Smooth muscle cell (in vitro differentiated cells): ENCODE data around the gene AGAP1. TPM values are rescaled to one million over a fixed set of nuclear protein-coding genes. Genes with fewer than 3 reads are reported as not detected.

Source experiments
- DNase-seq: peaks from one replicate; lab custom pipeline; 2025; ENCODE audit not compliant: unreplicated experiment; lab: John Stamatoyannopoulos, UW
- H2AFZ ChIP-seq: fragments of 200-600 bp; sonication (generic); 2 replicates; pipeline ENCODE4 v1.6.0; 2016; ENCODE audit warnings: antibody characterized with exemption, low read depth, mild to moderate bottlenecking
- H3F3A ChIP-seq: fragments of 200-600 bp; sonication (generic); 2 replicates; pipeline ENCODE4 v1.6.0; 2017; ENCODE audit warnings: antibody characterized with exemption, low read depth
- H3K27ac ChIP-seq: fragments of 200-600 bp; sonication (generic); 2 replicates; pipeline ENCODE4 v1.5.1; 2016; ENCODE audit warnings: low read depth, mild to moderate bottlenecking
- H3K27me3 ChIP-seq: fragments of 200-600 bp; sonication (generic); 2 replicates; pipeline ENCODE4 v1.6.1; 2016; ENCODE audit warnings: low read depth, mild to moderate bottlenecking
- H3K36me3 ChIP-seq: fragments of 200-600 bp; sonication (generic); 2 replicates; pipeline ENCODE4 v1.5.1; 2016; ENCODE audit warnings: low read depth
- H3K4me1 ChIP-seq: fragments of 200-600 bp; sonication (generic); 2 replicates; pipeline ENCODE4 v1.5.1; 2016; ENCODE audit warnings: low read depth
- H3K4me2 ChIP-seq: fragments of 200-600 bp; sonication (generic); 2 replicates; pipeline ENCODE4 v1.6.0; 2016; ENCODE audit warnings: mild to moderate bottlenecking
- H3K4me3 ChIP-seq: fragments of 200-600 bp; sonication (generic); 2 replicates; pipeline ENCODE4 v1.5.1; 2016; ENCODE audit warnings: mild to moderate bottlenecking
- H3K79me2 ChIP-seq: fragments of 200-600 bp; sonication (generic); 2 replicates; pipeline ENCODE4 v1.6.0; 2016; ENCODE audit warnings: low read depth, mild to moderate bottlenecking
- H3K9ac ChIP-seq: fragments of 200-600 bp; sonication (generic); 2 replicates; pipeline ENCODE4 v1.6.0; 2016; ENCODE audit warnings: low read depth
- H3K9me3 ChIP-seq: fragments of 200-600 bp; sonication (generic); replicated peaks from 2 replicates; pipeline ENCODE4 v1.5.1; 2016; ENCODE audit warnings: low read depth
- H4K20me1 ChIP-seq: fragments of 200-600 bp; sonication (generic); 2 replicates; pipeline ENCODE4 v1.6.0; 2016; ENCODE audit warnings: low read depth
- WGBS: methylation state at CpG from one replicate; pipeline ENCODE4 v1.1.7; 2016; ENCODE audit warnings: low lambda C conversion rate; 5-methylcytosine and 5-hydroxymethylcytosine counted together
- polyA plus RNA-seq: library from polyadenylated mRNA; unstranded; fragments of >200 nt; fragmentation: Nextera tagmentation; extraction: Ambion mirVana; gene quantifications from 2 replicates; pipeline ENCODE4 v1.2.1, GENCODE V29; 2016
- total RNA-seq: library from RNA; depleted of rRNA; stranded (reverse); fragments of >200 nt; gene quantifications from 2 replicates; pipeline ENCODE4 v1.2.3, GENCODE V29; 2014
- TF ChIP-seq, protein P1 (sequence below): fragments of 200-600 bp; sonication (generic); IDR thresholded peaks from 2 replicates; pipeline ENCODE4 v1.5.1; 2017; ENCODE audit warnings: borderline replicate concordance, mild to moderate bottlenecking, antibody characterized with exemption; ENCODE audit not compliant: insufficient read depth, poor library complexity, severe bottlenecking

The AGAP1 gene
- total and polyA plus RNA-seq, 2 experiments from 2014 or later = 3.9 to 9.8 TPM

DNA sequence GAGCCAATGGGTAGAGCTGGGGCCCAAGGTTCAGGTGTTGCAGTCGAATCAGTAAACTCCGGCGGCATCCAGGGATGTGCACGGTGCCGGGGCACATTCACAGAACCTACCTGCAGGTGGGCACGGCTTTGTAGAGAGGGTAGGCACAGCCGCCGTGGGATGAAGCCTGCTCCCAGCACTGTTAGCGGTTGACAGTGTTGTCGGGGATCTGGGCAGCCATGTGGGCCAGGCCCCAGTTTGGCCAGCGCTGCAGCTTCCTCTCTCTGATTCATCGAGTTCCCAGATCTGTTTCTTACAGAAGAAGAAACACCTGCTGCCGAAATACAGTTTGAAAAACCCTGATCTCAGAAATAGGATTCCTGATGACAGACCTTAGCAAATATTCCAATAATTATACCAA, 274.8 kb downstream of the AGAP1 start:
- Histone ChIP-seq H3K9me3 (no peaks in the 10 kb centered on the region), H3F3A (no peaks in the 10 kb centered on the region), H3K4me1 (peaks cover 7% of the 10 kb centered on the region), H3K27ac (no peak overlapping the region), H3K9ac (no peak overlapping the region), H3K36me3 (no peaks in the 10 kb centered on the region), H3K4me3 (no peak overlapping the region), H3K4me2 (no peak overlapping the region), H3K27me3 (no peaks in the 10 kb centered on the region), H4K20me1 (peaks cover 4% of the 10 kb centered on the region), H3K79me2 (no peaks in the 10 kb centered on the region), H2AFZ (no peak overlapping the region)
- no peak for DNase-seq
- TF ChIP-seq, protein P1, sequence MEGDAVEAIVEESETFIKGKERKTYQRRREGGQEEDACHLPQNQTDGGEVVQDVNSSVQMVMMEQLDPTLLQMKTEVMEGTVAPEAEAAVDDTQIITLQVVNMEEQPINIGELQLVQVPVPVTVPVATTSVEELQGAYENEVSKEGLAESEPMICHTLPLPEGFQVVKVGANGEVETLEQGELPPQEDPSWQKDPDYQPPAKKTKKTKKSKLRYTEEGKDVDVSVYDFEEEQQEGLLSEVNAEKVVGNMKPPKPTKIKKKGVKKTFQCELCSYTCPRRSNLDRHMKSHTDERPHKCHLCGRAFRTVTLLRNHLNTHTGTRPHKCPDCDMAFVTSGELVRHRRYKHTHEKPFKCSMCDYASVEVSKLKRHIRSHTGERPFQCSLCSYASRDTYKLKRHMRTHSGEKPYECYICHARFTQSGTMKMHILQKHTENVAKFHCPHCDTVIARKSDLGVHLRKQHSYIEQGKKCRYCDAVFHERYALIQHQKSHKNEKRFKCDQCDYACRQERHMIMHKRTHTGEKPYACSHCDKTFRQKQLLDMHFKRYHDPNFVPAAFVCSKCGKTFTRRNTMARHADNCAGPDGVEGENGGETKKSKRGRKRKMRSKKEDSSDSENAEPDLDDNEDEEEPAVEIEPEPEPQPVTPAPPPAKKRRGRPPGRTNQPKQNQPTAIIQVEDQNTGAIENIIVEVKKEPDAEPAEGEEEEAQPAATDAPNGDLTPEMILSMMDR = no peak
- WGBS = 98% methylated on average over 13 of the region's 13 CpGs

DNA sequence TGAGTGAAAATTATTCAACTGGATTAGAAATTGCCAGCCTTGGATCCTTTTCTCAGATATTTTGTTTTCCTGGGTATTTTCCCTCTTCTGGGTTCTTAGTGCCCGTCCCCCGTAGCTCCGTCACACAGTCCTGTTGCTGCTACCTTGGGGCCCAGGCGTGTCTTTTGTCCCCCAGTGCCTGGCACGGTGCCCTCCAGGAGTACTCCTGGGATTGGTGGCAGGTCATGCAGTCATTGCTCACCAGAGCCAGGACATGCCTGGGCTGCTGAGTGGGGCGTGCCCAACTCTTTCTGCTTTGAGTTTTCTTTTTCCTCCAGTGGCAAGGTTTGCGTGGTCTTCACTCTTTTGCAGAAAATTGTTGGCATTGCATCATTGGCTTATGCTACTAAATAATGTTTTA, 275.2 kb downstream of the AGAP1 start:
- H3K36me3 ChIP-seq = no peaks in the 10 kb centered on the region
- H3K27ac ChIP-seq = no peak overlapping the region
- H3K9me3 ChIP-seq = no peaks in the 10 kb centered on the region
- H3K9ac ChIP-seq = no peak overlapping the region
- H4K20me1 ChIP-seq = peaks cover 4% of the 10 kb centered on the region
- H3K4me3 ChIP-seq = no peak overlapping the region
- peaks cover 7% of the 10 kb centered on the region for H3K4me1 ChIP-seq
- DNase-seq = no peak
- no peaks in the 10 kb centered on the region for H3K79me2 ChIP-seq
- no peak overlapping the region for H3K4me2 ChIP-seq
- no peak overlapping the region for H2AFZ ChIP-seq
- over 99% methylated on average over 7 of the region's 7 CpGs for WGBS
- no peaks in the 10 kb centered on the region for H3K27me3 ChIP-seq
- no peaks in the 10 kb centered on the region for H3F3A ChIP-seq
- TF ChIP-seq, protein P1 = no peak

DNA sequence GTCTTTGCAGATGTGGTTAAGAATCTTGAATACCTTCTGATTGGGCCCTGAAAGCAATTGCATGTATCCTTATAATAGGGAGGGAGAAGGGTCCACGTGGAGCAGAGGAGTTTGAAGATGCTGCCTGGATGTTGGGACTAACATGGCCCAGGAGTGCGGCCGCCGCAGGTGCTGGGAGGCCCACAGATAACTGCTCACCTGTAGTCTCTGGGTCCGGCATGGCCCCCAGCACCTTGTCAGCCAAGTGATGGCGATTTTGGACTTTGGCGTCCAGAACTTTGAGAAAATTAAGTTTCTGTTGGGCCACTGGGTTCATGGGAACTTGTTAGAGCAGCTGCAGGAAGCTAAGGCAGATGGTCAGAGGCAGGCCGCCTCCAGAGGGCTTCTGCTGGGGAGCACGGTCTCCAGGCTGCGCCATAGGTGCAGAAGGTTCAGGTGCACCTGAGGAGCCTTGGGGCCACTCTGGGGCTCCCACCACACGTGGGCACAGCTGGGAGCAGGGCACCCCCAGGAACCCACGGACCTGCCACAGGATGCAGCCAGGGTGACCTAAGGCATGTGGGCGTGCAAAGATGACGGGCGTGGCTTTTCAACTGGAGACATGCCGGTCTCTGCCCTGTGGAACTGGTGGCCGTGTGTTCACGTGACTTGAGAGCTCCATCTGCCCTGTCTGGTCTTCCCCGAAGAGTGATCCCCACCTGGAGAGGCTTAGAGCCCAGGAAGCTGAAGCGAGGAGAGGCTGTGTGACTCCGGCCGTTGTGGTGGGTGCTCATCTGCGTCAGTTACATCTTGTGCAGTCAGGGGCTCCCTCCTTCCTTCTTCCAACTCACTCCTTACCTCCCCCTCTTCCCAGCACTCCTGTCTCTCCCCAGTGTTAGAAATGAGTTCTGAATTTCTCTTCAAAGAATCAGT, 277.3 kb downstream of the AGAP1 start:
- Histone ChIP-seq H3K4me3 (no peak overlapping the region), H3K9me3 (no peaks in the 10 kb centered on the region), H3F3A (no peaks in the 10 kb centered on the region), H3K4me2 (no peak overlapping the region), H3K9ac (no peak overlapping the region), H3K27ac (no peak overlapping the region), H3K4me1 (peaks cover 7% of the 10 kb centered on the region), H4K20me1 (no peaks in the 10 kb centered on the region), H3K79me2 (no peaks in the 10 kb centered on the region), H3K27me3 (no peaks in the 10 kb centered on the region), H3K36me3 (no peaks in the 10 kb centered on the region), H2AFZ (no peak overlapping the region)
- 96% methylated on average over 23 of the region's 23 CpGs for WGBS
- TF ChIP-seq, protein P1 = no peak
- DNase-seq = no peak
